Natural killer cell (primary cell): ENCODE data around the gene PDE8A. TPM values are rescaled to one million over a fixed set of nuclear protein-coding genes. Genes with fewer than 3 reads are reported as not detected.

Experiments
- ATAC-seq, 3 donors: fragments of 150-1000 bp in 2 of 3; fragments of 200-7000 bp in 1 of 3; cut with Tn5 transposase; 1 replicate in 1 of 3; 2 replicates in 2 of 3; pipeline ENCODE4 v1.10.0; 2021; ENCODE audit warnings: mild to moderate bottlenecking in 2 of 3, moderate library complexity in 2 of 3
- DNase-seq, 2 donors: peaks; one replicate each; pipeline versions ENCODE4 v3.0.0 to v3.0.0-alpha.2; 2013 to 2021; ENCODE audit warnings: mixed read lengths in 1 of 2
- H3K27ac ChIP-seq: one replicate; pipeline ENCODE4 v1.5.1; 2013; ENCODE audit warnings: mild to moderate bottlenecking, low read length
- H3K27me3 ChIP-seq: one replicate; pipeline ENCODE4 v1.6.1; 2013; ENCODE audit warnings: low read length; ENCODE audit not compliant: control insufficient read depth, insufficient read depth
- H3K36me3 ChIP-seq: one replicate; pipeline ENCODE4 v1.6.1; 2013; ENCODE audit warnings: low read length; ENCODE audit not compliant: control insufficient read depth, insufficient read depth
- H3K4me1 ChIP-seq: one replicate; pipeline ENCODE4 v1.6.1; 2013; ENCODE audit warnings: low read length; ENCODE audit not compliant: control insufficient read depth, insufficient read depth
- H3K4me3 ChIP-seq: one replicate; pipeline ENCODE4 v1.5.1; 2013; ENCODE audit warnings: low read length
- H3K9me3 ChIP-seq: one replicate; pipeline ENCODE4 v1.6.1; 2013; ENCODE audit warnings: low read length; ENCODE audit not compliant: control insufficient read depth, insufficient read depth
- H3K27ac Mint-ChIP-seq, 2 donors: one replicate each; pipeline ENCODE4 v1.8.0; 2022; ENCODE audit warnings: mild to moderate bottlenecking in 2 of 2, mixed read lengths in 2 of 2, moderate library complexity in 1 of 2
- H3K27me3 Mint-ChIP-seq, 2 donors: one replicate each; pipeline ENCODE4 v1.8.0; 2022; ENCODE audit warnings: low read depth in 2 of 2, mixed read lengths in 2 of 2
- H3K36me3 Mint-ChIP-seq: one replicate; pipeline ENCODE4 v1.8.0; 2022; ENCODE audit warnings: mixed read lengths
- H3K4me1 Mint-ChIP-seq, 2 donors: one replicate each; pipeline ENCODE4 v1.8.0; 2022; ENCODE audit warnings: mixed read lengths in 2 of 2
- H3K4me3 Mint-ChIP-seq: one replicate; pipeline ENCODE4 v1.8.0; 2022; ENCODE audit warnings: mild to moderate bottlenecking, moderate library complexity, mixed read lengths
- H3K9me3 Mint-ChIP-seq, 2 donors: one replicate each; pipeline ENCODE4 v1.8.0; 2022; ENCODE audit warnings: mixed read lengths in 2 of 2
- CTCF ChIP-seq: fragments of 200-600 bp; IDR thresholded peaks from one replicate; pipeline ENCODE4 v1.8.0; 2022; ENCODE audit warnings: antibody characterized with exemption
- WGBS: methylation state at CpG from one replicate; pipeline ENCODE4 v1.1.7; 2013; ENCODE audit warnings: missing lambda C conversion rate; ENCODE audit not compliant: insufficient coverage; 5-methylcytosine and 5-hydroxymethylcytosine counted together
- intact Hi-C: fragments of 100-400 bp; cut with micrococcal nuclease; formaldehyde crosslinking; loops from one replicate; pipeline ENCODE4 v1.14.2; 2022
- total RNA-seq, 4 donors: library from RNA; stranded (reverse); fragments of 120-200 nt in 1 of 4; gene quantifications; one replicate each; pipeline versions ENCODE4 v1.2.3 to v1.2.4, GENCODE V29; 2013 to 2022

The PDE8A gene, protein sequence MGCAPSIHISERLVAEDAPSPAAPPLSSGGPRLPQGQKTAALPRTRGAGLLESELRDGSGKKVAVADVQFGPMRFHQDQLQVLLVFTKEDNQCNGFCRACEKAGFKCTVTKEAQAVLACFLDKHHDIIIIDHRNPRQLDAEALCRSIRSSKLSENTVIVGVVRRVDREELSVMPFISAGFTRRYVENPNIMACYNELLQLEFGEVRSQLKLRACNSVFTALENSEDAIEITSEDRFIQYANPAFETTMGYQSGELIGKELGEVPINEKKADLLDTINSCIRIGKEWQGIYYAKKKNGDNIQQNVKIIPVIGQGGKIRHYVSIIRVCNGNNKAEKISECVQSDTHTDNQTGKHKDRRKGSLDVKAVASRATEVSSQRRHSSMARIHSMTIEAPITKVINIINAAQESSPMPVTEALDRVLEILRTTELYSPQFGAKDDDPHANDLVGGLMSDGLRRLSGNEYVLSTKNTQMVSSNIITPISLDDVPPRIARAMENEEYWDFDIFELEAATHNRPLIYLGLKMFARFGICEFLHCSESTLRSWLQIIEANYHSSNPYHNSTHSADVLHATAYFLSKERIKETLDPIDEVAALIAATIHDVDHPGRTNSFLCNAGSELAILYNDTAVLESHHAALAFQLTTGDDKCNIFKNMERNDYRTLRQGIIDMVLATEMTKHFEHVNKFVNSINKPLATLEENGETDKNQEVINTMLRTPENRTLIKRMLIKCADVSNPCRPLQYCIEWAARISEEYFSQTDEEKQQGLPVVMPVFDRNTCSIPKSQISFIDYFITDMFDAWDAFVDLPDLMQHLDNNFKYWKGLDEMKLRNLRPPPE
- 10 to 100 TPM; 21.0 to 24.2 (median 23.8) TPM for total RNA-seq
- total RNA-seq (2013) = 38.3 TPM

- Mint-ChIP-seq H3K36me3 (no peaks in the 10 kb centered on the region), H3K9me3 (no peaks in the 10 kb centered on the region), H3K4me1 (peaks cover 30 to 33% of the 10 kb centered on the region in 2 donors), H3K27ac (peak within 1 kb of the TSS; percentile 90), H3K4me3 (peak within 1 kb of the TSS; percentile 97), H3K27me3 (no peaks in the 10 kb centered on the region)
- Histone ChIP-seq H3K27me3 (no peaks in the 10 kb centered on the region), H3K36me3 (no peaks in the 10 kb centered on the region), H3K9me3 (no peaks in the 10 kb centered on the region), H3K27ac (peak within 1 kb of the TSS; percentile 100), H3K4me1 (peaks cover 19% of the 10 kb centered on the region), H3K4me3 (peak within 1 kb of the TSS; percentile 82)
- DNase-seq (peak; percentile 71 to 73), ATAC-seq (peak; percentile 16 to 27 (median 23))
- WGBS = under 1% methylated on average over 95 of the region's 95 CpGs
- no peak for TF ChIP-seq CTCF
- intact Hi-C loops = loop anchor here (2.0 to 10.0 kb wide), 4 partner anchors 53 to 813 kb away; partner anchors contain the start of genes KLHL25 and ZNF592
These were observed at the start of gene PDE8A for GRCh38 chr15:84981711-84982300. Gene PDE8A (plus strand): TSS chr15:84981856. CDS start chr15:84982163, 307 bp downstream.

DNA sequence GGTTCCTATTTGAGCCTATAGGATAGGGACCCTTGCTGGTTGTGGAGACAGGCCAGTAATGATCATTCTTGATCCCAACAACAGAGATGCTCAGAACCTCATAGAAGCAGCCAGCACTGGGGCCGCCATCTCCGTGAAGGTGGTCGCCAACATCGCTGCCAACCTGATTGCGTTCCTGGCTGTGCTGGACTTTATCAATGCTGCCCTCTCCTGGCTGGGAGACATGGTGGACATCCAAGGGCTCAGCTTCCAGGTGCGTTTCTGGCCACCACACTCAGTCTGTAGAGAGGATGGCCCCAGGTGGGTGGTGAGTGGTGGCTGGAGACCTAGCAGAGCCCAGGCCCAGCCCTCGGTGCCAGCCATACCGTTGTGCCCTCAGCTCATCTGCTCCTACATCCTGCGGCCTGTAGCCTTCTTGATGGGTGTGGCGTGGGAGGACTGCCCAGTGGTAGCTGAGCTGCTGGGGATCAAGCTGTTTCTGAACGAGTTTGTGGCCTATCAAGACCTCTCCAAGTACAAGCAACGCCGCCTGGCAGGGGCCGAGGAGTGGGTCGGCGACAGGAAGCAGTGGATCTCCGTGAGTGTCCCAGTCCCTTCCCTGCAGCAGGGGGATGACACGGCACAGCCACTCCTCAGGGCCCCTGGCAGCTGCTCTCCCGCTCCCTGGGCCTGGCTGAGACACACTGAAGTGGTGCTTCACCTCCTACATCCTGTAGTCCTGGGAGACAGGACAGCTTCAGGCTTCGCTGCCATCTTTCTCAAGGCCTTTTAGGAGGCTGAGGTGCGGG, 46.5 kb upstream of the PDE8A start:
- WGBS = 92% methylated on average over 21 of the region's 21 CpGs
- no peak for TF ChIP-seq CTCF
- Mint-ChIP-seq H3K4me1 (no peaks in the 10 kb centered on the region), H3K4me3 (no peak overlapping the region), H3K27ac (no peak overlapping the region), H3K36me3 (no peaks in the 10 kb centered on the region), H3K9me3 (no peaks in the 10 kb centered on the region), H3K27me3 (peaks cover 8 to 10% of the 10 kb centered on the region in 2 donors)
- ATAC-seq (no peak), DNase-seq (no peak)
- intact Hi-C loops = no loop called here
- Histone ChIP-seq H3K4me3 (no peak overlapping the region), H3K9me3 (no peaks in the 10 kb centered on the region), H3K36me3 (no peaks in the 10 kb centered on the region), H3K4me1 (no peaks in the 10 kb centered on the region), H3K27ac (no peak overlapping the region), H3K27me3 (no peaks in the 10 kb centered on the region)

DNA sequence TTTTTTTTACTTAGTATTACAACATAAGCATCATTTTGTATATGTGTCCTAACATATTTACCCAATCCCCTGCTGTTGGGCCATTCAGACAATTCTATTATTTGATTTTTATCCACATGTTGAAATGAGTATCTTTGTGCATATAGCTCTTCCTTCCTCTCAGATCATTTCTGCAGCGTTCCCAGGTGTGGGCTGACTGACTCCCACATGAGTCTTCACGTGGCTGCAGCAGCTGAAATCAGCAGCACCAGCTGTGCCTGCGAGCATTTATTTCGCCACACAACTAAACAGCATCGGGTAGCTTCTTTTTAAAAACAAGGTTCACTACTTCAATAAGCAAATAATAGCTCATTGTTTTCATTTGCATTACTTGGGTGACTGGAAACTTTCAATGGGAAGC, 44.5 kb upstream of the PDE8A start:
- Histone ChIP-seq H3K27ac (no peak overlapping the region), H3K9me3 (no peaks in the 10 kb centered on the region), H3K36me3 (no peaks in the 10 kb centered on the region), H3K4me3 (no peak overlapping the region), H3K4me1 (no peaks in the 10 kb centered on the region), H3K27me3 (no peaks in the 10 kb centered on the region)
- Mint-ChIP-seq H3K9me3 (no peaks in the 10 kb centered on the region), H3K27ac (no peak overlapping the region), H3K36me3 (no peaks in the 10 kb centered on the region), H3K27me3 (peaks cover 8 to 11% of the 10 kb centered on the region in 2 donors), H3K4me3 (no peak overlapping the region), H3K4me1 (no peaks in the 10 kb centered on the region)
- DNase-seq (no peak), ATAC-seq (no peak)
- TF ChIP-seq CTCF = no peak
- WGBS = 40% methylated on average over 5 of the region's 5 CpGs
- intact Hi-C loops = no loop called here
